ENCODE measurements around the gene MRPS21. TPM values are rescaled to one million over a fixed set of nuclear protein-coding genes. Genes with fewer than 3 reads are reported as not detected.
A peak's percentile ranks its signal among the peaks of the same experiment; 100 is the strongest.

The MRPS21 gene
- total and polyA plus RNA-seq, 9 of the 15 experiments (the other 6 are each of a cell fraction or from before 2014, with no cell fraction given) = 119 to 407 (median 149) TPM

DNA sequence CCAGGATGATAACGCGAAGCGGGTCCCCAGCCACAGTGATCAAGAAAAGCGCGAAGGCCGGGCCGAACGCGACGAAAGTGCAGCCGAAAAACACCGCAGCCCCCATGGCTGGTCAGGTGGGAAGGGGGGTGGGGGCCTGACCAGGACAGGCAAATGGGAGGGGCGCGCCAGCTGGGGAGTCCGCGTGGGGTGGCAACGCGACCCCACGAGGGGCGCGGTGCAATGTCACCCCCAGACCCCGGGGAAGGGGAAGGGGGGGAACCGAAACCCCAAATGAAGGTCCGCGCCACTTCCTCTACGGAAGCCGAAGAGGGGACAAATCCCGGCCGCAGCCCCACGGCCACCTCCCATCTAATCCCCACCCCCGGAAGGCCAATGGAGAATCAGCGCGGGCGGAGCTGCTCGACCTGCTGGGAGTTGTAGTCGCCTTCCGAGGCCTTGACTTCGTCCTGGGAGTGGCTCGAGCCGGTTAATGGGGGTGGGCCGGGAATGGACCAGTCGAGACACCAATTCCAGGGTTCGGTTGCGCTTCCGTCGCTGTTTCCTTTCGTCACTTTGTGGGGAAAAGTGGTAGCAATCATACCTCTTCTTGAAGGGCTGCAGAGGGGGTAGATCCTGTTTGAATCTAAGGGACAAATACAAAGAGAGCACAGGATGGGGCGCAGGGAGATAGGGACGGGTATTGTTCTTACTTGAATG lies 24.8 kb upstream of the MRPS21 start, which contains the start of gene APH1A (continued):
- TF ChIP-seq RFX5 (IDR thresholded peaks at IDR 0.05; ENCODE audit: low read depth, low read length) = no peak
- no peak for TF ChIP-seq SLC30A9 (CRISPR knock-in tag; IDR thresholded peaks at IDR 0.05)
- TF ChIP-seq ZNF830 (CRISPR knock-in tag; IDR thresholded peaks at IDR 0.05) = no peak
- TF ChIP-seq MCM5 (IDR thresholded peaks at IDR 0.05; ENCODE audit: low read depth) = no peak
- TF ChIP-seq HDAC3 (IDR thresholded peaks at IDR 0.05; ENCODE audit: borderline replicate concordance, partially characterized antibody) = no peak
- TF ChIP-seq ZNF133 (CRISPR knock-in tag; IDR thresholded peaks at IDR 0.05) = no peak
- TF ChIP-seq SMARCA4 (IDR thresholded peaks at IDR 0.05) = no peak
- no peak for TF ChIP-seq ZNF197 (CRISPR knock-in tag; IDR thresholded peaks at IDR 0.05; ENCODE audit: low read depth)
- no peak for TF ChIP-seq NR2F6 (CRISPR knock-in tag; IDR thresholded peaks at IDR 0.05)
- peak; percentile 56; the same call in 1 of the 2 replicates for TF ChIP-seq KAT7 (CRISPR knock-in tag; IDR thresholded peaks at IDR 0.05; ENCODE audit: borderline replicate concordance)
- no peak for TF ChIP-seq BMI1 (IDR thresholded peaks at IDR 0.05; ENCODE audit: low read length)
- TF ChIP-seq, protein P1, sequence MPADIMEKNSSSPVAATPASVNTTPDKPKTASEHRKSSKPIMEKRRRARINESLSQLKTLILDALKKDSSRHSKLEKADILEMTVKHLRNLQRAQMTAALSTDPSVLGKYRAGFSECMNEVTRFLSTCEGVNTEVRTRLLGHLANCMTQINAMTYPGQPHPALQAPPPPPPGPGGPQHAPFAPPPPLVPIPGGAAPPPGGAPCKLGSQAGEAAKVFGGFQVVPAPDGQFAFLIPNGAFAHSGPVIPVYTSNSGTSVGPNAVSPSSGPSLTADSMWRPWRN (IDR thresholded peaks at IDR 0.05; ENCODE audit: low read depth) = no peak
- no peak for TF ChIP-seq ZNF41 (CRISPR knock-in tag; conservative IDR thresholded peaks at IDR 0.05)
- TF ChIP-seq HNRNPL (IDR thresholded peaks at IDR 0.05; ENCODE audit: low read depth, low read length) = no peak
- TF ChIP-seq, protein P2, sequence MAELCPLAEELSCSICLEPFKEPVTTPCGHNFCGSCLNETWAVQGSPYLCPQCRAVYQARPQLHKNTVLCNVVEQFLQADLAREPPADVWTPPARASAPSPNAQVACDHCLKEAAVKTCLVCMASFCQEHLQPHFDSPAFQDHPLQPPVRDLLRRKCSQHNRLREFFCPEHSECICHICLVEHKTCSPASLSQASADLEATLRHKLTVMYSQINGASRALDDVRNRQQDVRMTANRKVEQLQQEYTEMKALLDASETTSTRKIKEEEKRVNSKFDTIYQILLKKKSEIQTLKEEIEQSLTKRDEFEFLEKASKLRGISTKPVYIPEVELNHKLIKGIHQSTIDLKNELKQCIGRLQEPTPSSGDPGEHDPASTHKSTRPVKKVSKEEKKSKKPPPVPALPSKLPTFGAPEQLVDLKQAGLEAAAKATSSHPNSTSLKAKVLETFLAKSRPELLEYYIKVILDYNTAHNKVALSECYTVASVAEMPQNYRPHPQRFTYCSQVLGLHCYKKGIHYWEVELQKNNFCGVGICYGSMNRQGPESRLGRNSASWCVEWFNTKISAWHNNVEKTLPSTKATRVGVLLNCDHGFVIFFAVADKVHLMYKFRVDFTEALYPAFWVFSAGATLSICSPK (IDR thresholded peaks at IDR 0.05; ENCODE audit: borderline replicate concordance) = no peak
- TF ChIP-seq, protein P3, sequence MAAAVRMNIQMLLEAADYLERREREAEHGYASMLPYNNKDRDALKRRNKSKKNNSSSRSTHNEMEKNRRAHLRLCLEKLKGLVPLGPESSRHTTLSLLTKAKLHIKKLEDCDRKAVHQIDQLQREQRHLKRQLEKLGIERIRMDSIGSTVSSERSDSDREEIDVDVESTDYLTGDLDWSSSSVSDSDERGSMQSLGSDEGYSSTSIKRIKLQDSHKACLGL (CRISPR knock-in tag; IDR thresholded peaks at IDR 0.05; ENCODE audit: borderline replicate concordance, poor library complexity, severe bottlenecking) = no peak
- TF ChIP-seq, protein P4, sequence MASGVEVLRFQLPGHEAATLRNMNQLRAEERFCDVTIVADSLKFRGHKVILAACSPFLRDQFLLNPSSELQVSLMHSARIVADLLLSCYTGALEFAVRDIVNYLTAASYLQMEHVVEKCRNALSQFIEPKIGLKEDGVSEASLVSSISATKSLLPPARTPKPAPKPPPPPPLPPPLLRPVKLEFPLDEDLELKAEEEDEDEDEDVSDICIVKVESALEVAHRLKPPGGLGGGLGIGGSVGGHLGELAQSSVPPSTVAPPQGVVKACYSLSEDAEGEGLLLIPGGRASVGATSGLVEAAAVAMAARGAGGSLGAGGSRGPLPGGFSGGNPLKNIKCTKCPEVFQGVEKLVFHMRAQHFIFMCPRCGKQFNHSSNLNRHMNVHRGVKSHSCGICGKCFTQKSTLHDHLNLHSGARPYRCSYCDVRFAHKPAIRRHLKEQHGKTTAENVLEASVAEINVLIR (CRISPR knock-in tag; IDR thresholded peaks at IDR 0.05) = peak; percentile 79
- no peak for TF ChIP-seq CREBBP (IDR thresholded peaks at IDR 0.05; ENCODE audit: low read depth, low read length)
- TF ChIP-seq CHD2 (IDR thresholded peaks at IDR 0.05; ENCODE audit: low read depth, low read length) = peak; percentile 48
- peak; percentile 73 for TF ChIP-seq C11orf30 (IDR thresholded peaks at IDR 0.05; ENCODE audit: low read depth)
- TF ChIP-seq ZNF668 (CRISPR knock-in tag; IDR thresholded peaks at IDR 0.05) = no peak
- peak in 1 of 2 experiments; percentile 65; a peak in 1 of 4 replicates for TF ChIP-seq FOXK2 (conservative IDR thresholded peaks at IDR 0.05 in 1 of 2, IDR thresholded peaks at IDR 0.05 in 1 of 2; ENCODE audit: low read depth in 2 of 2)
- peak; percentile 66; the same call in 1 of the 2 replicates for TF ChIP-seq XRCC5 (IDR thresholded peaks at IDR 0.05; ENCODE audit: low read depth, low read length)
- no peak for TF ChIP-seq SOX6 (IDR thresholded peaks at IDR 0.05)
- TF ChIP-seq ZNF586 (CRISPR knock-in tag; conservative IDR thresholded peaks at IDR 0.05) = no peak

Measured in K562 (cell line).